GM19397 (cell line): ENCODE measurements around the gene ADD3.

Experiments
- ATAC-seq: cut with Tn5 transposase; IDR thresholded peaks from one replicate; pipeline ENCODE4 v1.9.1; 2021; ENCODE audit warnings: mild to moderate bottlenecking, moderate library complexity; ENCODE audit not compliant: unreplicated experiment

The ADD3 gene

GRCh38 chr10:110171032-110171431, 163.2 kb downstream of the ADD3 start:
- no peak for ATAC-seq

- ATAC-seq, result no peak
These were observed 164.4 kb downstream of the ADD3 start for GRCh38 chr10:110172155-110172554.

GRCh38 chr10:110174201-110174600, 166.4 kb downstream of the ADD3 start:
- no peak for ATAC-seq

GRCh38 chr10:110174816-110175215, 167.0 kb downstream of the ADD3 start:
- no peak for ATAC-seq

- no peak for ATAC-seq
These were observed 167.6 kb downstream of the ADD3 start for GRCh38 chr10:110175406-110175805.

- ATAC-seq, result no peak
These were observed 168.6 kb downstream of the ADD3 start for GRCh38 chr10:110176141-110177030.

- ATAC-seq, result no peak
These were observed 171.4 kb downstream of the ADD3 start for GRCh38 chr10:110179220-110179619.

- ATAC-seq, result no peak
These were observed 173.7 kb downstream of the ADD3 start for GRCh38 chr10:110181451-110181850.

- ATAC-seq, result no peak
These were observed 174.1 kb downstream of the ADD3 start for GRCh38 chr10:110181911-110182310.

GRCh38 chr10:110184398-110184797, 176.6 kb downstream of the ADD3 start:
- no peak for ATAC-seq
